RWPE1 (cell line): ENCODE measurements around the gene EIF4G1.

Source experiments
- CTCF ChIA-PET: fragments of 350-600 bp; sonication (Branson Sonifier 250); formaldehyde crosslinking; extraction: SDS; loops from one replicate; lab custom pipeline; 2021; lab: Yijun Ruan, JAX
- POLR2A ChIA-PET: fragments of 400-600 bp; formaldehyde crosslinking; extraction: SDS; loops from one replicate; lab custom pipeline; 2020; ENCODE audit warnings: antibody characterized with exemption; ENCODE audit not compliant: low non-redundant PET; lab: Yijun Ruan, JAX
- DNase-seq: peaks from one replicate; pipeline ENCODE4 v3.0.0; 2012; ENCODE audit warnings: low spot score
- H3K27ac ChIP-seq: fragments of 450-650 bp; 2 replicates; pipeline ENCODE4 v1.5.1; 2017
- TF ChIP-seq, protein P1 (sequence below): fragments of 450-650 bp; conservative IDR thresholded peaks from 2 replicates; pipeline ENCODE4 v1.5.1; 2017; ENCODE audit warnings: low read depth, mild to moderate bottlenecking

Gene EIF4G1

GRCh38 chr3:184334470-184335158 is 20.2 kb downstream of the EIF4G1 start:
- no peak for DNase-seq
- ChIA-PET POLR2A (no interaction called here), CTCF (no interaction called here)
- TF ChIP-seq, protein P1, sequence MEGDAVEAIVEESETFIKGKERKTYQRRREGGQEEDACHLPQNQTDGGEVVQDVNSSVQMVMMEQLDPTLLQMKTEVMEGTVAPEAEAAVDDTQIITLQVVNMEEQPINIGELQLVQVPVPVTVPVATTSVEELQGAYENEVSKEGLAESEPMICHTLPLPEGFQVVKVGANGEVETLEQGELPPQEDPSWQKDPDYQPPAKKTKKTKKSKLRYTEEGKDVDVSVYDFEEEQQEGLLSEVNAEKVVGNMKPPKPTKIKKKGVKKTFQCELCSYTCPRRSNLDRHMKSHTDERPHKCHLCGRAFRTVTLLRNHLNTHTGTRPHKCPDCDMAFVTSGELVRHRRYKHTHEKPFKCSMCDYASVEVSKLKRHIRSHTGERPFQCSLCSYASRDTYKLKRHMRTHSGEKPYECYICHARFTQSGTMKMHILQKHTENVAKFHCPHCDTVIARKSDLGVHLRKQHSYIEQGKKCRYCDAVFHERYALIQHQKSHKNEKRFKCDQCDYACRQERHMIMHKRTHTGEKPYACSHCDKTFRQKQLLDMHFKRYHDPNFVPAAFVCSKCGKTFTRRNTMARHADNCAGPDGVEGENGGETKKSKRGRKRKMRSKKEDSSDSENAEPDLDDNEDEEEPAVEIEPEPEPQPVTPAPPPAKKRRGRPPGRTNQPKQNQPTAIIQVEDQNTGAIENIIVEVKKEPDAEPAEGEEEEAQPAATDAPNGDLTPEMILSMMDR: no peak
- H3K27ac ChIP-seq: peak overlapping the region; percentile 94

DNA sequence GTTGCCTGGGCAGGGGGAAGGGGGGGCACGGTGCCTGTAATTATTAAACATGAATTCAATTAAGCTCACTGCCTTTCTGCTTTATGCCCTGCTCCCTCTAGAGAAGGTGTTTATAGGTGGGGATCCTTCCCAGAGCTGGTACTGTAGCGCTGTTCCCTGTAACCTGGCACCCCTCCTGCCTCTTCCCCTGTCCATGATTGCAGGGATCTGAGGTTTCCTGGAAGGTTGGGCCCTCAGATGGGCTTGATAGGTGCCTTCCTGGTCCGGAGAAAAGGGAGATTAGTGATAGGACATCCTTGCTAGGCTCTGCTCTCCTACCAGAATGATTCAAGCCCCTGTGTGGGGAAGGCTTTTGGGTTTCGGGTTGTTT is 20.9 kb downstream of the EIF4G1 start:
- CTCF ChIA-PET: no interaction called here
- no peak for DNase-seq
- POLR2A ChIA-PET: interaction anchor here (0.6 to 0.7 kb wide), 2 partner anchors 20 to 26 kb away, joined by 3 to 5 read pairs; partner anchors contain the start of genes CLCN2 and POLR2H
- H3K27ac ChIP-seq: peak overlapping the region; percentile 94
- TF ChIP-seq, protein P1: no peak

- POLR2A ChIA-PET: interaction anchor here (0.6 to 0.7 kb wide), 2 partner anchors 20 to 26 kb away, joined by 3 to 5 read pairs; partner anchors contain the start of genes CLCN2 and POLR2H
- peak overlapping the region; percentile 94 for H3K27ac ChIP-seq
- peak; percentile 76 for DNase-seq
- CTCF ChIA-PET: no interaction called here
- TF ChIP-seq, protein P1: no peak
These were observed 21.5 kb downstream of the EIF4G1 start for GRCh38 chr3:184335661-184336546.

DNA sequence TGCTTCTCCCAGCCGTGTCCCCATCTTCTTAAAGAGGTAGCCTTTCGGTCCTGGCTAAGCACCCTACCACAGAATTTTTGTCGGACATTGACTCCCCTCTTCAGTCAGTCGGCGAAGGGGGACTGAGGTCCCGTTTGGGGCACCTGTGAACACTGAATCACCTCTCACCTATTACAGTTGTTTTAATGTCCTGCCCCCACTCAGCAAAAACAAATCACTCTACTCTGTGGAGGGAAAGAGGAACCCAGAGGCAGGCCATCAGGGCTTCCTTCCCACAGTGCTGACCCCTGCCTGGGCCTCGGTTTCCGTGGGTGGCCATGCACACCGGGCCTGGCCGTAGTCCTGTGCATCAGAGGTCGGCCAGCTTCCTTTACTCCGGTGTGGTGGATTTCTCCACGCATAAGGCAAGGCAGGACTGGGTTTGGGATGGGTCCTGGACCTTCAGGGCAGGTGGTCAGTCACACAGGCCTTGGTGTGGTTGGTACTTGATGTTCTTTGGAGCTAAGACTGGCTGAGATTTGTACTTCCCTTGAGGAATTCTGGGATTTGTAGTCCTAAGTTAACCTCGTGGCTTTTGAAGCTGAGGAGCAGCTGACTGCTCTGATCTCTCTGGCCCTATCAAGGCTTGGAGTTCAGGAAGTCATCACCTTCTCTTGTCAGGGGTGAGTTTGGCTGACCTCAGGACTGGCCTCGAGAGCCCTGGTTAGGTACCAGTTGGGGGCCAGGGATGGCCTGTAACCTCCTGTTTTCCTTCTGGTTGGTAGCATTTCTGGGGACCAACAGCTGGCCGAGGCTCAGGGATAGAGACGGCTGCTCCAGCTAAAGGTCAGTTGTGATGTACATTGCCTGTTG is 22.4 kb downstream of the EIF4G1 start:
- H3K27ac ChIP-seq: peak overlapping the region; percentile 94
- DNase-seq: no peak
- ChIA-PET CTCF (interaction anchor here (0.6 to 0.8 kb wide), 3 partner anchors 9 to 177 kb away, joined by 3 to 4 read pairs (median 3); no protein-coding TSS in a partner anchor), POLR2A (interaction anchor here (0.6 kb wide), 1 partner anchor 64 kb away, joined by 3 read pairs; no protein-coding TSS in a partner anchor)
- TF ChIP-seq, protein P1: no peak

- peak within 1 kb of the TSS; percentile 94 for H3K27ac ChIP-seq
- CTCF ChIA-PET: interaction anchor here (0.6 to 0.8 kb wide), 3 partner anchors 9 to 177 kb away, joined by 3 to 4 read pairs (median 3); no protein-coding TSS in a partner anchor
These were observed 23.0 kb downstream of the EIF4G1 start, which contains the start of gene FAM131A for GRCh38 chr3:184337399-184337714. Gene FAM131A, plus strand, starts transcription at chr3:184337600. Its CDS starts 31 bp downstream, at chr3:184337631.

More at GRCh38 chr3:184337399-184337714, 23.0 kb downstream of the EIF4G1 start, which contains the start of gene FAM131A:
- DNase-seq: no peak
- POLR2A ChIA-PET: interaction anchor here (0.6 kb wide), 1 partner anchor 64 kb away, joined by 3 read pairs; no protein-coding TSS in a partner anchor
- TF ChIP-seq, protein P1: no peak
